Measurements from ENCODE around the gene SNRNP27. TPM values are rescaled to one million over a fixed set of nuclear protein-coding genes. Genes with fewer than 3 reads are reported as not detected.

The SNRNP27 gene
- total and polyA plus RNA-seq, 2 donors (not counting 1 experiment from before 2014, with no cell fraction given), result 38.8 to 62.9 TPM

GRCh38 chr2:69945441-69945840 is 51.7 kb downstream of the SNRNP27 start:
- H3K27me3 ChIP-seq (ENCODE audit: control insufficient read depth, insufficient read depth, low read length), result no peaks in the 10 kb centered on the region
- H3K9me3 ChIP-seq (ENCODE audit: control insufficient read depth, insufficient read depth, low read depth, low read length), result no peaks in the 10 kb centered on the region
- H3K9ac ChIP-seq (ENCODE audit: insufficient read depth, low read length), result no peak overlapping the region
- peaks cover 9% of the 10 kb centered on the region for H3K4me1 ChIP-seq (ENCODE audit: control insufficient read depth, extremely low read depth, insufficient read depth, low read length)
- TF ChIP-seq EZH2 (IDR thresholded peaks at IDR 0.05; ENCODE audit: low read length, missing control alignments) (no peak), CTCF (conservative IDR thresholded peaks at IDR 0.05 in 1 of 2, IDR thresholded peaks at IDR 0.05 in 1 of 2; ENCODE audit: low read depth in 1 of 2, low read length in 2 of 2) (no peak)
- no peak overlapping the region for H3K27ac ChIP-seq (ENCODE audit: insufficient read depth, low read length)
- no peaks in the 10 kb centered on the region for H3K79me2 ChIP-seq (ENCODE audit: control insufficient read depth, insufficient read depth, low read length)
- H2AFZ ChIP-seq (ENCODE audit: low read length), result no peak overlapping the region
- no peaks in the 10 kb centered on the region for H3K36me3 ChIP-seq (ENCODE audit: control insufficient read depth, insufficient read depth, low read length)
- no peaks in the 10 kb centered on the region for H4K20me1 ChIP-seq (ENCODE audit: control insufficient read depth, extremely low read depth, insufficient read depth, low read length)
- no peak for DNase-seq (ENCODE audit: low read depth in 2 of 2)
- no peak overlapping the region for H3K4me2 ChIP-seq (ENCODE audit: extremely low read depth, insufficient read depth, low read length)
- no peak overlapping the region for H3K4me3 ChIP-seq (replicated peaks in 1 of 4; ENCODE audit: control extremely low read depth in 1 of 4, insufficient read depth in 1 of 4, low read depth in 3 of 4, low read length in 4 of 4)

GRCh38 chr2:69945941-69946340 is 52.2 kb downstream of the SNRNP27 start:
- H3K27me3 ChIP-seq (ENCODE audit: control insufficient read depth, insufficient read depth, low read length), result no peaks in the 10 kb centered on the region
- no peaks in the 10 kb centered on the region for H4K20me1 ChIP-seq (ENCODE audit: control insufficient read depth, extremely low read depth, insufficient read depth, low read length)
- H2AFZ ChIP-seq (ENCODE audit: low read length), result no peak overlapping the region
- H3K4me3 ChIP-seq (replicated peaks in 1 of 4; ENCODE audit: control extremely low read depth in 1 of 4, insufficient read depth in 1 of 4, low read depth in 3 of 4, low read length in 4 of 4), result no peak overlapping the region
- H3K9me3 ChIP-seq (ENCODE audit: control insufficient read depth, insufficient read depth, low read depth, low read length), result no peaks in the 10 kb centered on the region
- no peaks in the 10 kb centered on the region for H3K79me2 ChIP-seq (ENCODE audit: control insufficient read depth, insufficient read depth, low read length)
- no peaks in the 10 kb centered on the region for H3K36me3 ChIP-seq (ENCODE audit: control insufficient read depth, insufficient read depth, low read length)
- H3K27ac ChIP-seq (ENCODE audit: insufficient read depth, low read length), result peak overlapping the region; percentile 17
- peak overlapping the region; percentile 40 for H3K4me2 ChIP-seq (ENCODE audit: extremely low read depth, insufficient read depth, low read length)
- H3K9ac ChIP-seq (ENCODE audit: insufficient read depth, low read length), result no peak overlapping the region
- DNase-seq (ENCODE audit: low read depth in 2 of 2), result no peak
- TF ChIP-seq EZH2 (IDR thresholded peaks at IDR 0.05; ENCODE audit: low read length, missing control alignments) (no peak), CTCF (conservative IDR thresholded peaks at IDR 0.05 in 1 of 2, IDR thresholded peaks at IDR 0.05 in 1 of 2; ENCODE audit: low read depth in 1 of 2, low read length in 2 of 2) (no peak)
- peaks cover 9% of the 10 kb centered on the region for H3K4me1 ChIP-seq (ENCODE audit: control insufficient read depth, extremely low read depth, insufficient read depth, low read length)

DNA sequence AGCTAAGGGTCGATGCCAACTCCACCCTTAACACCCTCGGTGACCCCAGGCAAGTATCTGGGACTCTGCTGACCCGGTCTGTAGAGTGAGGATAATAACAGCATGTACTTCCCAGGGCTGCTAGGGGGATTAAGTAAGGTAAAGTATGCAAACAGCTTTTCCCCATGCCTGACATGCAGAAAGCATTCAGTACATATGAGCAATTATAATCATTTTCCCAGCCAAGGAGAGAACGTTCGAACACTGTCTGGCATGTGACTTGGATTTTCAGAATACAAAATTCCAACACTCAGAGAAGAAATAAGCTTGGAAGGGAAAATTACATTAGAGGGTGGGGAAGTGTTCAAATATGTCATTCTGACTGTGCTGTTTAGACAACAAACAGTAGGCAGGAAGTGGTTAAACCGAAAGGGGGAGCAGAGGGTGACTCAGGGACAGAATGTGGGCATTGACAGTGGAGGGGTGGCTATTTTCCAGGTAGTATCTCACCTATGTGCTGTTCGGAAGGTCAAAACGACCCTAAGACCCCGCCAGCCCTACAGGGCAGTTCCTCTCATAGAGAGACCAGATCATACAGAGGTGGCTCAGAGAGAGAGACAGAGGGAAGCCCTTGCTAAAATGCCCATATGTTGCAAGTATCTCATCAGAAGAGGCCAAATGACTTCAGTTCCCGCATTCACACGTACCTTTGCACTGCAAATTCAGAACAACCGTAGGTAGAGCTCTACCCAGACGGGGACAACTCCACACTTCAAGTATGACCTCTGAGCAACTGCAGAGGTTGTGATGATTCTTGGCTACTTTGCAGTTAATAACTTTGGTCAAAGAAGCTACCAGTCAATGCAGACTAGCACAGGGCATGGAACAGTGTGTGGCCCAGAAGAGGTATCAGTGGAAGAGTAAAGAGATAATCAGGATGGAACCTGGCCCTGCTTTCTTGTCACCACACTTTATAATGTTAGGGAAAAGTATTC is 52.9 kb downstream of the SNRNP27 start:
- Histone ChIP-seq H3K9me3 (ENCODE audit: control insufficient read depth, insufficient read depth, low read depth, low read length) (no peaks in the 10 kb centered on the region), H3K79me2 (ENCODE audit: control insufficient read depth, insufficient read depth, low read length) (no peaks in the 10 kb centered on the region), H3K4me1 (ENCODE audit: control insufficient read depth, extremely low read depth, insufficient read depth, low read length) (peaks cover 9% of the 10 kb centered on the region), H3K4me3 (replicated peaks in 1 of 4; ENCODE audit: control extremely low read depth in 1 of 4, insufficient read depth in 1 of 4, low read depth in 3 of 4, low read length in 4 of 4) (no peak overlapping the region), H3K27me3 (ENCODE audit: control insufficient read depth, insufficient read depth, low read length) (no peaks in the 10 kb centered on the region), H3K36me3 (ENCODE audit: control insufficient read depth, insufficient read depth, low read length) (no peaks in the 10 kb centered on the region), H3K4me2 (ENCODE audit: extremely low read depth, insufficient read depth, low read length) (peak overlapping the region; percentile 40), H2AFZ (ENCODE audit: low read length) (no peak overlapping the region), H3K9ac (ENCODE audit: insufficient read depth, low read length) (no peak overlapping the region), H4K20me1 (ENCODE audit: control insufficient read depth, extremely low read depth, insufficient read depth, low read length) (no peaks in the 10 kb centered on the region), H3K27ac (ENCODE audit: insufficient read depth, low read length) (peak overlapping the region; percentile 17)
- DNase-seq (ENCODE audit: low read depth in 2 of 2), result peak; percentile 58 to 68
- TF ChIP-seq CTCF (conservative IDR thresholded peaks at IDR 0.05 in 1 of 2, IDR thresholded peaks at IDR 0.05 in 1 of 2; ENCODE audit: low read depth in 1 of 2, low read length in 2 of 2) (no peak), EZH2 (IDR thresholded peaks at IDR 0.05; ENCODE audit: low read length, missing control alignments) (no peak)
